Sigmoid colon (tissue), 7 donors: ENCODE data around the gene MECR. TPM values are rescaled to one million over a fixed set of nuclear protein-coding genes. Genes with fewer than 3 reads are reported as not detected.
A peak's percentile ranks its signal among the peaks of the same experiment; 100 is the strongest.

ENCODE experiments used
- DNase-seq: peaks from one replicate; pipeline ENCODE4 v3.0.0-alpha.2; 2019
- H3K27ac ChIP-seq, 4 donors: fragments of 200-600 bp; sonication (generic); one replicate each; pipeline ENCODE4 v1.5.1; 2016 to 2019; ENCODE audit warnings: mild to moderate bottlenecking in 1 of 4
- H3K27me3 ChIP-seq, 3 donors: fragments of 200-600 bp; sonication (generic); one replicate each; pipeline ENCODE4 v1.5.1; 2019; ENCODE audit warnings: mild to moderate bottlenecking in 1 of 3
- H3K36me3 ChIP-seq, 4 donors: fragments of 200-600 bp; sonication (generic); one replicate each; pipeline ENCODE4 v1.5.1; 2016 to 2019
- H3K4me1 ChIP-seq, 4 donors: fragments of 200-600 bp; sonication (generic); one replicate each; pipeline ENCODE4 v1.5.1; 2017 to 2019
- H3K4me3 ChIP-seq, 4 donors: fragments of 200-600 bp; sonication (generic); one replicate each; pipeline ENCODE4 v1.5.1; 2017 to 2019; ENCODE audit warnings: mild to moderate bottlenecking in 2 of 4, moderate library complexity in 1 of 4
- H3K9me3 ChIP-seq, 4 donors: fragments of 200-600 bp in 3 of 4; sonication (generic) in 3 of 4; one replicate each; pipeline versions ENCODE4 v1.5.1 to v1.6.1; 2013 to 2019
- CTCF ChIP-seq, 4 experiments: fragments of 450-650 bp in 3 of 4; fragments of 200-600 bp in 1 of 4; IDR thresholded peaks; one replicate each; pipeline ENCODE4 v1.5.1; 2016 to 2019; ENCODE audit warnings: antibody characterized with exemption in 4 of 4, mild to moderate bottlenecking in 3 of 4, moderate library complexity in 2 of 4
- EP300 ChIP-seq, 4 donors: sonication (generic); formaldehyde crosslinking; IDR thresholded peaks; one replicate each; pipeline ENCODE4 v1.6.1; 2017; ENCODE audit warnings: antibody characterized with exemption in 4 of 4
- POLR2A ChIP-seq, 2 donors: fragments of 450-650 bp; IDR thresholded peaks; one replicate each; pipeline ENCODE4 v1.6.1; 2016; ENCODE audit warnings: antibody characterized with exemption in 2 of 2, mild to moderate bottlenecking in 2 of 2, moderate library complexity in 2 of 2
- POLR2AphosphoS5 ChIP-seq, 4 donors: sonication (generic); formaldehyde crosslinking; IDR thresholded peaks; one replicate each; pipeline ENCODE4 v1.6.1; 2017; ENCODE audit warnings: antibody characterized with exemption in 4 of 4
- WGBS, 2 donors: extraction: QIAGEN DNeasy Blood & Tissue Kit; methylation state at CpG; one replicate each; pipeline ENCODE4 v1.1.7; 2013; 5-methylcytosine and 5-hydroxymethylcytosine counted together
- intact Hi-C: fragments of 100-400 bp; cut with DNase I; formaldehyde crosslinking; loops from one replicate; pipeline ENCODE4 v1.15.1; 2023
- polyA plus RNA-seq, 3 donors: library from polyadenylated mRNA; stranded (reverse); fragments of 200-250 nt; gene quantifications; one replicate each; pipeline ENCODE4 v1.2.3, GENCODE V29; 2013
- total RNA-seq, 4 donors: library from RNA; depleted of rRNA; stranded (reverse); fragments of >200 nt; gene quantifications; one replicate each; pipeline ENCODE4 v1.1.0, GENCODE V29; 2016
- donor health status: healthy with polysubstance abuse.
- donor health status: Bipolar disorder and iron deficiency.
- donor health status: healthy.

The MECR gene
- total and polyA plus RNA-seq, 7 donors = 9.2 to 26.6 (median 17.1) TPM

- no peak for DNase-seq
- Histone ChIP-seq H3K27me3 (peaks cover 0 to 8% (median 0%) of the 10 kb centered on the region in 3 donors), H3K27ac (peak overlapping the region; percentile 31 to 78 (median 65)), H3K4me1 (peaks cover 0 to 24% (median 22%) of the 10 kb centered on the region in 4 donors), H3K36me3 (no peaks in the 10 kb centered on the region), H3K9me3 (no peaks in the 10 kb centered on the region), H3K4me3 (peak overlapping the region in 3 of 4 donors; percentile 60 to 67 (median 60))
- TF ChIP-seq POLR2AphosphoS5 (IDR thresholded peaks at IDR 0.05) (no peak), EP300 (IDR thresholded peaks at IDR 0.05) (no peak), CTCF (IDR thresholded peaks at IDR 0.05) (no peak), POLR2A (IDR thresholded peaks at IDR 0.05) (no peak)
- 36 to 37% methylated on average over 11 of the region's 11 CpGs for WGBS, 2 donors
- intact Hi-C loops = loop anchor here (5.0 kb wide), 3 partner anchors 609 to 1544 kb away; no protein-coding TSS in a partner anchor
Measured at GRCh38 chr1:29238620-29239002, 7.9 kb upstream of the MECR start.

GRCh38 chr1:29237852-29238619 lies 7.3 kb upstream of the MECR start:
- intact Hi-C loops = loop anchor here (2.0 to 5.0 kb wide), 5 partner anchors 609 to 1544 kb away; no protein-coding TSS in a partner anchor
- DNase-seq = peak; percentile 81
- WGBS, 2 donors = 1 to 2% methylated on average over 93 of the region's 93 CpGs
- Histone ChIP-seq H3K9me3 (no peaks in the 10 kb centered on the region), H3K36me3 (no peaks in the 10 kb centered on the region), H3K27me3 (peaks cover 0 to 8% (median 0%) of the 10 kb centered on the region in 3 donors), H3K27ac (peak overlapping the region; percentile 31 to 78 (median 65)), H3K4me3 (peak overlapping the region; percentile 30 to 67 (median 60)), H3K4me1 (peaks cover 0 to 24% (median 22%) of the 10 kb centered on the region in 4 donors)
- TF ChIP-seq POLR2AphosphoS5 (IDR thresholded peaks at IDR 0.05) (no peak), EP300 (IDR thresholded peaks at IDR 0.05) (no peak), CTCF (IDR thresholded peaks at IDR 0.05) (no peak)

GRCh38 chr1:29237129-29237821 lies 6.5 kb upstream of the MECR start:
- 1% methylated on average over 79 of the region's 79 CpGs for WGBS, 2 donors
- intact Hi-C loops = loop anchor here (2.0 to 5.0 kb wide), 5 partner anchors 610 to 1545 kb away; no protein-coding TSS in a partner anchor
- H3K4me3 ChIP-seq = peak overlapping the region; percentile 58 to 67 (median 60)

GRCh38 chr1:29236712-29237128 lies 6.0 kb upstream of the MECR start:
- 1 to 2% methylated on average over 30 of the region's 30 CpGs for WGBS, 2 donors
- Histone ChIP-seq H3K4me3 (peak overlapping the region; percentile 58 to 67 (median 60)), H3K27me3 (peaks cover 0 to 8% (median 0%) of the 10 kb centered on the region in 3 donors), H3K27ac (peak overlapping the region in 3 of 4 donors; percentile 57 to 77 (median 66)), H3K36me3 (no peaks in the 10 kb centered on the region), H3K9me3 (no peaks in the 10 kb centered on the region), H3K4me1 (peaks cover 0 to 24% (median 22%) of the 10 kb centered on the region in 4 donors)
- intact Hi-C loops = loop anchor here (1.0 to 5.0 kb wide), 6 partner anchors 611 to 1546 kb away; no protein-coding TSS in a partner anchor
- DNase-seq = no peak
- TF ChIP-seq EP300 (IDR thresholded peaks at IDR 0.05) (no peak), CTCF (IDR thresholded peaks at IDR 0.05) (no peak), POLR2A (IDR thresholded peaks at IDR 0.05) (no peak), POLR2AphosphoS5 (IDR thresholded peaks at IDR 0.05) (no peak)

More at GRCh38 chr1:29237129-29237821, 6.5 kb upstream of the MECR start:
- DNase-seq = peak; percentile 80
- peaks cover 0 to 24% (median 22%) of the 10 kb centered on the region in 4 donors for H3K4me1 ChIP-seq
- TF ChIP-seq CTCF (IDR thresholded peaks at IDR 0.05) (no peak), POLR2AphosphoS5 (IDR thresholded peaks at IDR 0.05) (peak in 1 of 4 donors; percentile 23), EP300 (IDR thresholded peaks at IDR 0.05) (no peak), POLR2A (IDR thresholded peaks at IDR 0.05) (no peak)
- H3K36me3 ChIP-seq = no peaks in the 10 kb centered on the region
- no peaks in the 10 kb centered on the region for H3K9me3 ChIP-seq
- peaks cover 0 to 8% (median 0%) of the 10 kb centered on the region in 3 donors for H3K27me3 ChIP-seq
- H3K27ac ChIP-seq = peak overlapping the region; percentile 44 to 77 (median 62)
